Mucosa of stomach (tissue), 1 donor: ENCODE data around the gene DDX10.

ENCODE experiments used
- H3K27me3 ChIP-seq: one replicate; pipeline ENCODE4 v1.7.0; 2013; ENCODE audit warnings: mild to moderate bottlenecking, low read length; ENCODE audit not compliant: control insufficient read depth, insufficient read depth
- H3K36me3 ChIP-seq: one replicate; pipeline ENCODE4 v1.7.0; 2013; ENCODE audit warnings: low read length; ENCODE audit not compliant: control insufficient read depth, insufficient read depth
- H3K4me1 ChIP-seq: one replicate; pipeline ENCODE4 v1.7.0; 2013; ENCODE audit warnings: mild to moderate bottlenecking, low read length; ENCODE audit not compliant: control insufficient read depth, insufficient read depth
- H3K4me3 ChIP-seq: one replicate; pipeline ENCODE4 v1.7.0; 2013; ENCODE audit warnings: low read length
- H3K9ac ChIP-seq: one replicate; pipeline ENCODE4 v1.7.0; 2013; ENCODE audit warnings: mild to moderate bottlenecking, low read length, moderate library complexity
- H3K9me3 ChIP-seq: one replicate; pipeline ENCODE4 v1.7.0; 2013; ENCODE audit warnings: mild to moderate bottlenecking, low read length, moderate library complexity; ENCODE audit not compliant: control insufficient read depth
- donor health status: Pancreatic carcinoma.

Gene DDX10

DNA sequence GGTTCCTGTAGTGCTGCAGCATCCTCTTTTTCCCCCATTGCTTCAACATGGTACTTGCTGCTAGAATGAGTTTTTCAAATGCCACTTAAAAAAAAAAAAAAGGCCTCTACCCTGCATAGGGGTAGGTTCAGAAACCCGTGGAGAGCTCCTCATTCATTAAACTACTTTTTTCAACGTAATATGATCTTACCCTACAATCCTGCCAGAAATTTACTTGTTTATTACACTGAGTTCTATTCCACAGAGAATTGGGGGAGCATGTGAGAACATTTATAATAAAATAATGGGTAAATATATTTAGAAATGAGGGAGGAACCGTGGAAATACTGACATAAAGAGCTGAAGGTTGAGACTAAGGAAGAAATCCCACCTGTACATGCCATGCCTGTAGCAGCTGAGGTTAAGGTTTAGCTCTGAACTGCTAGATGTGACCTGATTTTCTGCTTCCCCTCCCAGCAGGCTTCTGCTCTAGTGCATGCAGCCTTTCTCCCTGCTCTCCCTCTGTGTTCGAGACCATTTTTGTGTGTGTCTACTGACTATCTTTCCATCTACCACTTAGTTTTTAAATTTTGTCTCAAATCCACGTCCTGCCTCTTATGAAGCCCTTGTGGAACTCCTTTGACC lies 225.7 kb downstream of the DDX10 start:
- H3K27me3 ChIP-seq, result no peaks in the 10 kb centered on the region
- H3K4me1 ChIP-seq, result no peaks in the 10 kb centered on the region
- H3K9ac ChIP-seq, result no peak overlapping the region
- H3K9me3 ChIP-seq, result no peaks in the 10 kb centered on the region
- no peaks in the 10 kb centered on the region for H3K36me3 ChIP-seq
- no peak overlapping the region for H3K4me3 ChIP-seq

DNA sequence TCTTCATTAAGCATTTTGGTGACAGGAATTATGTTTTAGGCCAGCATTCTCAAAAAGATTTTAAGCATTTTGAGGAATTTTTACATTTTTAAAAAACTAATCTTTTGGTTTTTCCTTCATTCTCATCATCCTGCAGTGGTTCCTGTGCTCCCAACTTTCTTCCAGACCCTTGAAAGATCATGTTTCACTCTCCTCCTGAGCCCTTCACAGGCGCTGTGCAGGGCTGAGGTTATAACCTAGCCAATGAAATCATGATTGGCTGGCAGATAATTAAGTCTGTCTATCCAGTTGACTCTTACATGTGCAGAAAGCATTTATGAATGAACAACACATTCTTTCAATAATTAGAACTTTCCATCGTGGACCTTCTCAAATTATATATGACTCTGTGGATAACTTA lies 226.3 kb downstream of the DDX10 start:
- no peaks in the 10 kb centered on the region for H3K27me3 ChIP-seq
- H3K9me3 ChIP-seq, result no peaks in the 10 kb centered on the region
- H3K4me1 ChIP-seq, result peaks cover 2% of the 10 kb centered on the region
- no peak overlapping the region for H3K9ac ChIP-seq
- H3K4me3 ChIP-seq, result no peak overlapping the region
- H3K36me3 ChIP-seq, result no peaks in the 10 kb centered on the region

DNA sequence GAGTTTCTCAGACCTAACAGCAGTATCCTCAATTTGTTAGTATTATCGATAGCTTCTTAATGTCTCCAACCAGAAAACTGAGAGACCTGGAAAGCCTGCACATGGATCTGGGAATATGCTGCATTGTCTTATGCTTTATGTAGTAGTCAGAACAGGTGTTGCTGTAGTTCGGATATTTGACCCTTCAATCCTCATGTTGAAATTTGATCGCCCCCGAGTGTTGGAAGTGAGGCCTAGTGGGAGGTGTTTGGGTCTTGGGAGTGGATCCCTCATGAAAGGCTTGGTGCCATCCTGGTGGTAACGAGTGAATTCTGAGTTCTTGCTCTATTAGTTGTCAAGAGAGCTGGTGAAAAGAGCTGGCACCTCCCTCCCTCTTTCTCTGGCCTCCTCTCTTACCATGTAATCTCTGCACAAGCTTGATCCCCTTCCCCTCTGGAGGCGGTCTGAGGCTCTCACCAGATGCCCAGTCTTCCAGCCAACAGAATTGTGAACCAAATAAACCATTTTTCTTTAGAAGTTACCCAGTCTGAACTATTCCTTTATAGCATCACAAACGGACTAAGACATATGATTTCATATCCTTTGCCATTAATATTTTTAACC lies 227.1 kb downstream of the DDX10 start:
- no peak overlapping the region for H3K4me3 ChIP-seq
- H3K36me3 ChIP-seq, result no peaks in the 10 kb centered on the region
- H3K9me3 ChIP-seq, result no peaks in the 10 kb centered on the region
- H3K4me1 ChIP-seq, result peaks cover 6% of the 10 kb centered on the region
- no peaks in the 10 kb centered on the region for H3K27me3 ChIP-seq
- H3K9ac ChIP-seq, result no peak overlapping the region

DNA sequence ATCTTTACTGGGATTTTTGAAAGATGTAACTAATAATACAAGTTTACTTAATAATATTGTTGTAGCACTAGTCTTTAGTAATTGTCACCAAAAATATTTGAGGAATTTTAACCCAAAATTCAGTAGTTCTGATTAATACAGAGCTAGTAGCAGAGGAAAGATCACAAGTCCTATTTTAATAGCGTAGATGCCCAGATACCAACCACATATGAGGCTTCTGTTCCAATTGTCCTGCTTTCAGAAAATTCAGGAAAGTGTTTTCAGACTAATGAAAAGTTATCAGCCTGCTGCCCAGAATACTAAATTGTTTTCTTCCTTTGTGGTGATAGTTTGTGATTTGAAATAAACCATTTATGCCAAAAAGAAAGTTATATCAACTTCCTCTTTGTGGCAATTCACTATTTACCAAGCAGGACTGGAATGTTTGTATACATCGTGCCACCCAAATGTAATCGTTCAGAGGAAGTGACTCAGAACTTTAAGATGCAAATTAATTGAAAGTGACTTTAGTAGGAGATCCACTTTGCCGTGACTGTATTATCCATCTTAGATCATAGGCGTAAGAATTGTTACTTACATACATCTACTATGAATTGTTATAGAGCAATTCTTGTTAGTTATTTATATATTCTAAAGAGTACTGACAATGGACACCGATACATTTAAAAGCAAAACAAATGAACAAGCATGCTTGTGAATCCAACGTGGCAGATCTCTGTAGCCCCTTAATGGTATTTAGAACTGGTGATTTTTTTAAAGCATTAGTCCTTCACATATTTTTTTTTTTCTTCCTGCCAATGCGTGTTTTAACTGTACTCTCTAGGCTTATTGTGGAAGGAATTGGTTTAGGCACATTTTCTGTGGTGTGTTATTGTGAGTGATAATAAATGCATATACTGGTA lies 231.0 kb downstream of the DDX10 start:
- Histone ChIP-seq H3K9me3 (no peaks in the 10 kb centered on the region), H3K27me3 (no peaks in the 10 kb centered on the region), H3K36me3 (no peaks in the 10 kb centered on the region), H3K9ac (no peak overlapping the region), H3K4me3 (no peak overlapping the region), H3K4me1 (peaks cover 6% of the 10 kb centered on the region)

DNA sequence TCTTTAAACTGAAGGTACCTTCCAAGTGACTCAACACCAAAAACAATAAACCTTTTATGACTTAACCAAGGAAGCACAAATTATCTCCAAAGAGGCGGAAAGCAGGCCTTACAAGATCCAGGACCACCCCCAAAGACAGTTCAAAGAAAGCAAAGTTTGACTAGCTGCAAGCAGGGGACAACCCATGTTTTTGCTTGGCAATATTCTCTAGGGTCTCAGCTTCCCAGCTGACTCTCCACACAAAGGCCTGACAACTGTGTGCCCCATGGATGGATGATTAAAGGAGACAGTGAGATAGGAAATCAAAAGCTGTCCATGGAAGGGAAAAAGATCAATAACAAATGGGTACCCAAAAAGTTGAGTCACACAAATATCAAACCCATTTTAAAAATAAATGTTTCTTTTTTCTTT lies 232.2 kb downstream of the DDX10 start:
- Histone ChIP-seq H3K4me1 (peaks cover 6% of the 10 kb centered on the region), H3K9ac (no peak overlapping the region), H3K4me3 (no peak overlapping the region), H3K36me3 (no peaks in the 10 kb centered on the region), H3K9me3 (no peaks in the 10 kb centered on the region), H3K27me3 (no peaks in the 10 kb centered on the region)

DNA sequence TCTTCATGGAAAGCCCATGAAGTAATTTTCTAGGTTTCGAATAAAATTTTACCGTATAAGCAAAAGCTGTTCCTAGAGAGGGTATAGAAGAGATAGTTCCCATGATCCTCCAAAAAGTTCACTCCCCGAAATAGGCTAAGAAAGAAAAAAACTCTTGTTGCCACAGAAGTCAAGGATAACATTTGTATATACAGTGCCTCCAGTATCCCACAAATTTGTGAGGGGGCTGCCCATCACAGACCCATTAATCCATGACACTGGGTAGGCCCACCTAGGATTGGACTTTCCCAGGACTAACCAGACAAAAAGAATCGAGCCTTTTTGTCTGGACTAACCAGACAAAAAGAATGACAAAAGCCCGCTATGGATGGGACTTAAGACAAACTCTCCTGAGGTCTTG lies 233.0 kb downstream of the DDX10 start:
- Histone ChIP-seq H3K36me3 (no peaks in the 10 kb centered on the region), H3K4me3 (no peak overlapping the region), H3K9ac (no peak overlapping the region), H3K9me3 (no peaks in the 10 kb centered on the region), H3K4me1 (peaks cover 6% of the 10 kb centered on the region), H3K27me3 (no peaks in the 10 kb centered on the region)

DNA sequence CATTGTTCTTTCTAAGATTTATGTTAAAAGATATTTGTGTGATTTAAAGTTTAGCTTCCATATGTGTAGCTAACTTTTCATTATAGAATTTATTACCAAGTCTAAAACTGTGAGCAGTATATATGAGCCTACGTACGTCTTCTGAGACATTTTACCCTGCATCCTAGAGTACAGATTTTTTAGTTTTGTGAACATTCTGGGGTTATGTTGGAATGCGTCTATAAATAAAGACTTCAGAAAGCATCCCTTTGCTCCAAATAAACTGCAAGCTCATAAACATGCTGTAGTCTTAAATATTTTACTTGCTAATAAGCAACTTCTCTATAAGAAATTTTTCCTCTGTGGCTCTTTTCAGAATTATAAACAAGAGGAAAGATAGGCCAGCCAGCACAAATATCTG lies 236.5 kb downstream of the DDX10 start:
- H3K27me3 ChIP-seq, result no peaks in the 10 kb centered on the region
- no peaks in the 10 kb centered on the region for H3K36me3 ChIP-seq
- H3K9ac ChIP-seq, result no peak overlapping the region
- H3K4me3 ChIP-seq, result no peak overlapping the region
- peaks cover 2% of the 10 kb centered on the region for H3K4me1 ChIP-seq
- H3K9me3 ChIP-seq, result no peaks in the 10 kb centered on the region

DNA sequence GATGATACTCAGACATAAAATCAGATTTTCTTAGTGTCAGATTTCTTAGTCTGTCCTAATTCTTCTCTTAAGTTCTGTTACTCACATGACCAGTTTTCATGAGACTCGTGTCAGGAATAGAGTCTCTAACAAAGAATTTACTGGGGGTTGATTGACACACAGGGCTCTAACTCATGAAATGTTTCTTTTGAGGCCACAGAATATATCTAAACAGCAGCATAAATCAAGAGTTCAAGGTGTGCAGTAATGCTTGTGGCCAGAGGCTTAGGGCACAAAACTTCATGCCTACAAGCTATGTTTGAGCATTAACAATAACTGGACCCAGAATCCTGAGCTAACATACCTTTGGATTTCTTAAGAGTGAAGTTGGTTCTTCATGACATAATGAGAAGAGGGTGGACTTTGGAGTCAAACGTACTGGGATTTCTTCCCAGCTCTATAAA lies 237.2 kb downstream of the DDX10 start:
- no peaks in the 10 kb centered on the region for H3K4me1 ChIP-seq
- no peak overlapping the region for H3K9ac ChIP-seq
- H3K4me3 ChIP-seq, result no peak overlapping the region
- no peaks in the 10 kb centered on the region for H3K36me3 ChIP-seq
- no peaks in the 10 kb centered on the region for H3K9me3 ChIP-seq
- H3K27me3 ChIP-seq, result no peaks in the 10 kb centered on the region

DNA sequence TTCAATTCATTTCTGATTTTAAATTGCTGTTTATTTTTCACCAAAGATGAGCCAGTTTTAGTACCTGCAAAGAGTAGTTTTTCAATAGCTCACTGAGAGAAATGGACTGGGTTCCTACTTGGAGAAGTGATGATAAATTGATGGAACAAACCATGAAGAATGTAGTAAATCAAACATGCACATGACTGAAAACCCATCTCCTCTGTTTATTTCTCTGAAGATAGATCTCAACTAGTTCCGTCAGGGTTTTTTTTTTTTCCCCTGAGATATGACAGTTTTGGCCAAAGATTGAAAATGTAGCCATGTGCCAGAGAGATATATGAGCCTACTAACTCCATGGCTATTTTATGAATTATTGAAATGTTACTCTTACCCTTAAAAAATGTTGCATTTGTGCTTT lies 239.6 kb downstream of the DDX10 start:
- Histone ChIP-seq H3K9ac (no peak overlapping the region), H3K4me3 (no peak overlapping the region), H3K36me3 (no peaks in the 10 kb centered on the region), H3K4me1 (no peaks in the 10 kb centered on the region), H3K27me3 (no peaks in the 10 kb centered on the region), H3K9me3 (no peaks in the 10 kb centered on the region)

DNA sequence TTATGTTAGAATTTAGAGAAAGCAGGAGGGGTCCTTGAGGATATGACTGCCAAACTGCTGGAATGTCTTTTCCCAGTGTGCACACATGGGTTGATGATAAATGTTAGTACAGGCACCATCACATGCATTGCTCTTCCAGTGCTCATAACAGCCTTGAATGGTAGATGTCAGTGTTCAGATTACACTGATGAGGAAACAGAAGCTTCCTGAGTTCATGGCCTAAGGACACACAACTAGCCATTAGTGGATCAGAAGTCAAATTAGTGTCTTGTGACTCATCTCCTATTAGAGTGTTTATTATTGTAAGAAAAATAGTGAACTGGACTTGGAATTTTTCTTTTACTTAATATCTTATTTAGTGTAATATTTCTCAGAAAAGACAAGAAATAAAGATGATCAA lies 241.5 kb downstream of the DDX10 start:
- no peak overlapping the region for H3K9ac ChIP-seq
- H3K4me3 ChIP-seq, result no peak overlapping the region
- H3K9me3 ChIP-seq, result no peaks in the 10 kb centered on the region
- H3K27me3 ChIP-seq, result no peaks in the 10 kb centered on the region
- H3K36me3 ChIP-seq, result no peaks in the 10 kb centered on the region
- H3K4me1 ChIP-seq, result no peaks in the 10 kb centered on the region

DNA sequence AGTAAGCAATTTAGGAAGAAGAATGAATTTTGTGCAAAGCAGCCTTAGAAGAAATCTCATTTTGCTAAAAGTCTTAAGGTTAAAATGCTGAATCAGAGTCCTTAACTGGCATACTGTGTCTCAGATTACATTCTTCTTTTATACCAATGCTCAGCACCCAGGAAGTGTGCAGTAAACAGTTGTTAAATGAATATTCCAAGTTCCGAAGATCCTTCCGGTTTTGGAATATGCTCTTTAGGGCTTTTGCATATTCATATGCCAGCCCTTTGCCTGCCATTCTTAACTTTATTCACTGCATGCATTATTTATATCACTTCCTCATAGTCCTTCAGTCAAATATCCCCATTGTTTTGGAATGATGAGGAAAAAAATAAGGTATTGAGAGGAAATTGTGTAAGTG lies 242.0 kb downstream of the DDX10 start:
- Histone ChIP-seq H3K9ac (no peak overlapping the region), H3K27me3 (no peaks in the 10 kb centered on the region), H3K4me1 (no peaks in the 10 kb centered on the region), H3K9me3 (no peaks in the 10 kb centered on the region), H3K4me3 (no peak overlapping the region), H3K36me3 (no peaks in the 10 kb centered on the region)

DNA sequence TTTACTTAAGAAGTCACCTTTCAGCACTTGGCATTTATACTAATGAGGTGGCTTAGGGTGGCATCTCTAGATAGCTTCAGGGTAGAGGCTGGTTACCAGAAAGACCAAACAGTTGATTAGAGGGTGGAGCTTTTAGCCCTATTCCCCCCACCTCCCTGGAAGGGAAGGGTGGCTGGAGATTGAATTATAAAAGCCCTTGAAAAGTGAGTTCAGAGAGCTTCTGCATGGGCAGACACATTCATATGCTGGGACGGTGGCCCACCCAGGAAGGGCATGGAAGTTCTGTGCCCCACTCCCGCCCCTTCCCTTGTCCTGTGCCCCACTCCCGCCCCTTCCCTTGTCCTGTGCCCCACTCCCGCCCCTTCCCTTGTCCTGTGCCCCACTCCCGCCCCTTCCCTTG lies 244.2 kb downstream of the DDX10 start:
- Histone ChIP-seq H3K9me3 (no peaks in the 10 kb centered on the region), H3K36me3 (no peaks in the 10 kb centered on the region), H3K4me3 (no peak overlapping the region), H3K27me3 (no peaks in the 10 kb centered on the region), H3K9ac (no peak overlapping the region), H3K4me1 (no peaks in the 10 kb centered on the region)
